Peyer's patch (tissue), 4 donors: ENCODE data around the gene CLDN9. TPM values are rescaled to one million over a fixed set of nuclear protein-coding genes. Genes with fewer than 3 reads are reported as not detected.

ENCODE experiments used
- DNase-seq, 3 donors: peaks; one replicate each; pipeline ENCODE4 v3.0.0-alpha.2; 2017 to 2019
- H3K27ac ChIP-seq, 4 donors: fragments of 200-600 bp; sonication (generic); one replicate each; pipeline ENCODE4 v1.5.1; 2016 to 2019
- H3K27me3 ChIP-seq, 2 donors: fragments of 200-600 bp; sonication (generic); one replicate each; pipeline ENCODE4 v1.5.1; 2019
- H3K36me3 ChIP-seq, 3 donors: fragments of 200-600 bp; sonication (generic); one replicate each; pipeline ENCODE4 v1.5.1; 2016 to 2019
- H3K4me1 ChIP-seq, 4 donors: fragments of 200-600 bp; sonication (generic); one replicate each; pipeline ENCODE4 v1.5.1; 2016 to 2019
- H3K4me3 ChIP-seq, 4 donors: fragments of 200-600 bp; sonication (generic); 1 replicate in 3 of 4; 2 replicates in 1 of 4; pipeline ENCODE4 v1.5.1; 2016 to 2019; ENCODE audit warnings: mild to moderate bottlenecking in 1 of 4
- H3K9me3 ChIP-seq, 4 donors: fragments of 200-600 bp; sonication (generic); one replicate each; pipeline ENCODE4 v1.5.1; 2016 to 2019; ENCODE audit warnings: mild to moderate bottlenecking in 1 of 4
- POLR2A ChIP-seq, 2 donors: fragments of 450-650 bp; IDR thresholded peaks; one replicate each; pipeline ENCODE4 v1.5.1; 2017; ENCODE audit warnings: antibody characterized with exemption in 2 of 2, mild to moderate bottlenecking in 2 of 2, moderate library complexity in 2 of 2
- total RNA-seq, 4 donors: library from RNA; depleted of rRNA; stranded (reverse); fragments of >200 nt; gene quantifications; one replicate each; pipeline ENCODE4 v1.1.0, GENCODE V29; 2016
- TF ChIP-seq, protein P1 (sequence below), 6 experiments: fragments of 450-650 bp in 4 of 6; fragments of 200-600 bp in 2 of 6; sonication (generic) in 1 of 6; IDR thresholded peaks; one replicate each; pipeline ENCODE4 v1.5.1; 2017 to 2019; ENCODE audit warnings: antibody characterized with exemption in 6 of 6, mild to moderate bottlenecking in 3 of 6, moderate library complexity in 1 of 6

Gene CLDN9
- total RNA-seq, 4 donors from 2014 or later, result 0.76 to 2.5 (median 1.2) TPM

GRCh38 chr16:3021449-3022207 lies 8.9 kb downstream of the CLDN9 start:
- Histone ChIP-seq H3K9me3 (no peaks in the 10 kb centered on the region), H3K36me3 (peaks cover 0 to 10% (median 0%) of the 10 kb centered on the region in 3 donors), H3K27me3 (no peaks in the 10 kb centered on the region), H3K4me3 (peak overlapping the region; percentile 59 to 79 (median 66)), H3K27ac (peak overlapping the region; percentile 88 to 99 (median 96)), H3K4me1 (peaks cover 11 to 49% (median 27%) of the 10 kb centered on the region in 4 donors)
- TF ChIP-seq POLR2A (IDR thresholded peaks at IDR 0.05), result no peak
- TF ChIP-seq, protein P1, sequence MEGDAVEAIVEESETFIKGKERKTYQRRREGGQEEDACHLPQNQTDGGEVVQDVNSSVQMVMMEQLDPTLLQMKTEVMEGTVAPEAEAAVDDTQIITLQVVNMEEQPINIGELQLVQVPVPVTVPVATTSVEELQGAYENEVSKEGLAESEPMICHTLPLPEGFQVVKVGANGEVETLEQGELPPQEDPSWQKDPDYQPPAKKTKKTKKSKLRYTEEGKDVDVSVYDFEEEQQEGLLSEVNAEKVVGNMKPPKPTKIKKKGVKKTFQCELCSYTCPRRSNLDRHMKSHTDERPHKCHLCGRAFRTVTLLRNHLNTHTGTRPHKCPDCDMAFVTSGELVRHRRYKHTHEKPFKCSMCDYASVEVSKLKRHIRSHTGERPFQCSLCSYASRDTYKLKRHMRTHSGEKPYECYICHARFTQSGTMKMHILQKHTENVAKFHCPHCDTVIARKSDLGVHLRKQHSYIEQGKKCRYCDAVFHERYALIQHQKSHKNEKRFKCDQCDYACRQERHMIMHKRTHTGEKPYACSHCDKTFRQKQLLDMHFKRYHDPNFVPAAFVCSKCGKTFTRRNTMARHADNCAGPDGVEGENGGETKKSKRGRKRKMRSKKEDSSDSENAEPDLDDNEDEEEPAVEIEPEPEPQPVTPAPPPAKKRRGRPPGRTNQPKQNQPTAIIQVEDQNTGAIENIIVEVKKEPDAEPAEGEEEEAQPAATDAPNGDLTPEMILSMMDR (IDR thresholded peaks at IDR 0.05), result peak in 5 of 6 experiments; percentile 18 to 50 (median 36)
- DNase-seq, result peak; percentile 86 to 93 (median 88)

DNA sequence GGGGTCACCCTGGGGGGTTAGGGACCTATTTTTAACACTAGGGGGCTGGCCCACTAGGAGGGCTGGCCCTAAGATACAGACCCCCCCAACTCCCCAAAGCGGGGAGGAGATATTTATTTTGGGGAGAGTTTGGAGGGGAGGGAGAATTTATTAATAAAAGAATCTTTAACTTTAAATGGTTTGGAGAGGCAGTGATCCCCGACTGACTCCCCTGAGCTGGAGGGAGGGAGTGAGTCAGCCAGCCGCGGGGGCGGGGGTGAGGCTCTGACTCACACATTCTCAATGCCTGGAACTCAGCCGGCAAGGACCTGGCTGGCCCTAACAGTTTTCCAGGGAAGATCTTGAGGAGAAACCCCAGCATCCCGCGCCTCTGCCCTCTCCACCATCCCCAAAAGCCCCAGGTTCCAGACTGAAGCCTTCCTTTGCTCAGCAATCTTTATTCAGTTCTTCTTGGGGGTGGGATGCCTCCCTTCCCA lies 9.5 kb downstream of the CLDN9 start:
- H3K36me3 ChIP-seq, result peaks cover 0 to 16% (median 0%) of the 10 kb centered on the region in 3 donors
- DNase-seq, result peak; percentile 58 to 93 (median 91)
- no peaks in the 10 kb centered on the region for H3K27me3 ChIP-seq
- TF ChIP-seq, protein P1 (IDR thresholded peaks at IDR 0.05), result no peak
- TF ChIP-seq POLR2A (IDR thresholded peaks at IDR 0.05), result peak in 1 of 2 donors; percentile 59
- peaks cover 11 to 49% (median 27%) of the 10 kb centered on the region in 4 donors for H3K4me1 ChIP-seq
- peak overlapping the region; percentile 94 to 99 (median 96) for H3K27ac ChIP-seq
- no peaks in the 10 kb centered on the region for H3K9me3 ChIP-seq
- peak overlapping the region; percentile 59 to 79 (median 66) for H3K4me3 ChIP-seq

DNA sequence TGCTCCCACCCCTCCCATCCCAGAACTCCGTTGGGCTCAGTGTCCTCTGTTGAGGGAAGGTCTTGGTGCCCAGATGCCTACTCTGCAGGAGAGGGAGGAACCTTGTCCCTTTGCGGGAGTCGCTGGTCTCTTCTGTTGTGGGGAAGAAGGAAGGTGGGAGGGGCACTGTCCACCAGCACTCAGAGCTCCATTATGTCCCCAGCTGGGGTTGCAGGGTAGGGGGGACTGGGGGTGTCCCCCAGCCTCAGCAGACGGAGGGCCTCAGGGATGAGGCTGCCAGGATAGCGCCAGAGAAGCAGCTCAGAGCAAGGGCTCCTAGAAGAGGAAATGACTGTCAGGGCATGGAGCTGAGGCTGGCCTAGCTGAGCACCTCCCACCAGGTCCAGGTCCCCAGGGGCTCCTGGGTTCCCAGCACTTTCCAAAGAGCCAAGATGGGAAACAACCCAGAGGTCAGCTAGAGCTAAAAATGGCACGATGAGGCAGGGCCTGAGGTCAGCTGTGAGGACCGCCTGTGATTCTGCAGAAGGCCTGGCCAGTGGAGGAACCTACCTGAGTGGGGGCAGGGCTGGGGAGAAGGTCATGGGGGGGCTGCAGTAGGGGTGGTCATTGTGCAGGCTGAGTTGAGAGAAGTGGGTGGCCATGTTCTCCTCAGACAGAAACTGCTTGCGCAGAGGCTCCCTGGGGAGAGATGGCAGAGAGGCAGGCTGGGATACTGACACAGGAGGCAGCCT lies 10.1 kb downstream of the CLDN9 start:
- H3K4me1 ChIP-seq, result peaks cover 12 to 50% (median 27%) of the 10 kb centered on the region in 4 donors

DNA sequence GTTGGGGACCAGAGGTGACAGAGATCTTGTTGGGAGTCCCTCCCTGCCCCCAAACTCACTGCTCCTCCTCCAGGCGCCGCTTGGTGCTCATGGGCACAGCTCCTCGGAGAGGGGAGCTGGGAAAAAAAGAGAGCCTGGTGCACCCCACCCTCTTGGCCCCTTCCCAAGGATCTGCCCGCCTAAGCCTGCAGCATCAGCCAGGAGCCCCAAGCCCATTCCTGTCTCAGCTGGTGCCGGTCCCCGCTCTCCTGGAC lies 10.6 kb downstream of the CLDN9 start:
- H3K4me3 ChIP-seq, result peak overlapping the region; percentile 60 to 78 (median 64)
- H3K27ac ChIP-seq, result peak overlapping the region; percentile 94 to 99 (median 96)
- no peak for DNase-seq
- H3K27me3 ChIP-seq, result no peaks in the 10 kb centered on the region
- peaks cover 14 to 55% (median 31%) of the 10 kb centered on the region in 4 donors for H3K4me1 ChIP-seq
- TF ChIP-seq, protein P1 (IDR thresholded peaks at IDR 0.05), result no peak
- TF ChIP-seq POLR2A (IDR thresholded peaks at IDR 0.05), result no peak
- no peaks in the 10 kb centered on the region for H3K9me3 ChIP-seq
- peaks cover 0 to 18% (median 0%) of the 10 kb centered on the region in 3 donors for H3K36me3 ChIP-seq

More for the DNA sequence above, 10.1 kb downstream of the CLDN9 start:
- Histone ChIP-seq H3K9me3 (no peaks in the 10 kb centered on the region), H3K27ac (peak overlapping the region; percentile 94 to 99 (median 96)), H3K27me3 (no peaks in the 10 kb centered on the region), H3K4me3 (peak overlapping the region; percentile 60 to 78 (median 64)), H3K36me3 (peaks cover 0 to 18% (median 0%) of the 10 kb centered on the region in 3 donors)
- no peak for DNase-seq
- no peak for TF ChIP-seq POLR2A (IDR thresholded peaks at IDR 0.05)
- TF ChIP-seq, protein P1 (IDR thresholded peaks at IDR 0.05), result no peak

DNA sequence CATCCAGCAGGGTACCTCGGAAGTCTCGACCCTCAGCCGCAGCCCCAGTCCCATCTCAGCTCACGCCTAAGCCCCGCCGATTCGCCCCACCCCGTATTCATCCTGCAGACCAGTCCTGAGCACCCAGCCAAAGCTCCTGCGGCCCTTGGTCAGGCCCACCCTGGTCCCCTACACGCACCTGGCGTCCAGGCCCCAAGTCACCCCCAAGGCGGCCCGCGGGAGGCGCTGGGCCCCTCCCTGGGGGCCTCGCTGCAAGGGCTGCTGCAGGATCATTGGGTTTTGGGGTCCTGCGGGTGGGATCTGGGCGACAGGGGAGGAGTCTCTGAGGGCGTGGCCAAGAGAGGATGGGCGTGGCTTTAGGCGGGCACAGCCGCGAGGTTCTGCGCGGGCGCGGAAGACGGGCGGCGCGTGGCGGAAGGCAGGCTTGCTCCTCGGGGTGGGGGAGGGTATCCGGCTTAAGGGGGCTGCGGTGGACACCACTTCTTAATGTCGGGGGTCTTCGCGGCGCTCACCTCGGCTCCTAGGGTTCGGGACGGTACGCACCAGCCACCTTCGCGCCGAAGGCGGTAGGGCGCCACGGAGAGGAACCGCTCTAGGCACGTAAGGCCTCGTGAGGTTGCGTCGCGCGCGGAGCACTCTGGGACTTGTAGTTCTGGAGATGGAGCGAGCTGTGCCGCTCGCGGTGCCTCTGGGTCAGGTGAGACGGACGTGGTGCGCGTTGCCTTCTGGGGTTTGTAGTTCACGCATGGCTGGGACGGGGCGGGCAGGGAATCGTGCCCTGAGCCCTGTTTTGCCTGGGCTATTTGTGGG lies 11.2 kb downstream of the CLDN9 start, which contains the start of the genes HCFC1R1 and THOC6:
Gene HCFC1R1, minus strand, starts transcription at position 274 of the 810 bp plus-strand sequence. Its CDS starts 1 bp downstream, at position 273.
Gene THOC6, plus strand, starts transcription at position 367 of the 810 bp plus-strand sequence. Its CDS starts 292 bp downstream, at position 659.
- Histone ChIP-seq H3K36me3 (peaks cover 0 to 18% (median 0%) of the 10 kb centered on the region in 3 donors), H3K27ac (peak within 1 kb of the TSS; percentile 94 to 99 (median 96)), H3K27me3 (no peaks in the 10 kb centered on the region), H3K4me1 (peaks cover 14 to 55% (median 34%) of the 10 kb centered on the region in 4 donors), H3K4me3 (peak within 1 kb of the TSS; percentile 60 to 78 (median 64)), H3K9me3 (no peaks in the 10 kb centered on the region)
- TF ChIP-seq, protein P1 (IDR thresholded peaks at IDR 0.05), result peak in 1 of 6 experiments; percentile 14
- TF ChIP-seq POLR2A (IDR thresholded peaks at IDR 0.05), result peak; percentile 74 to 78
- DNase-seq, result peak; percentile 98 to 99 (median 98)
